Measurements from ENCODE around the gene MLXIP. TPM values are rescaled to one million over a fixed set of nuclear protein-coding genes. Genes with fewer than 3 reads are reported as not detected.

MLXIP gene
- total RNA-seq, 1 experiment from 2014 or later, result 124 TPM

GRCh38 chr12:122123051-122123760 is 44.6 kb downstream of the MLXIP start:
- Histone ChIP-seq H3K27ac (ENCODE audit: low read length) (peak overlapping the region; percentile 87), H3K9me3 (ENCODE audit: control insufficient read depth, insufficient read depth, low read depth, low read length) (no peaks in the 10 kb centered on the region), H3K36me3 (ENCODE audit: control insufficient read depth, insufficient read depth, low read length) (0 out of 2 replicates have a peak, but pooled peaks cover 2% of the 10 kb centered on the region), H3K4me1 (ENCODE audit: control insufficient read depth, insufficient read depth, low read length) (peaks cover 58% of the 10 kb centered on the region), H3K27me3 (ENCODE audit: control insufficient read depth, insufficient read depth, low read length) (no peaks in the 10 kb centered on the region), H3K4me3 (ENCODE audit: low read depth in 2 of 2, low read length in 2 of 2) (no peak overlapping the region)
- intact Hi-C loops (cut with micrococcal nuclease; ENCODE audit: unreplicated experiment) (loop anchor here (2.0 kb wide), 1 partner anchor 68 kb away; no protein-coding TSS in a partner anchor), in situ Hi-C loops (cut with HindIII; ENCODE audit: low pct_unique_long_range_greater_than_20kb, low sequenced_read_pairs) (no loop called here)
- no peak for DNase-seq (ENCODE audit: low read depth, low spot score)
- ChIA-PET POLR2A (interaction anchor here (0.7 kb wide), 1 partner anchor 54 kb away, joined by 4 read pairs; no protein-coding TSS in a partner anchor), CTCF (interaction anchor here (0.6 to 1.3 kb wide), 13 partner anchors 10 to 1366 kb away, joined by 3 to 8 read pairs (median 5); no protein-coding TSS in a partner anchor)
- TF ChIP-seq CTCF (IDR thresholded peaks at IDR 0.05), result peak; percentile 85
- 0 out of 2 replicates have a peak, but pooled peaks have one; percentile 41 for TF ChIP-seq POLR2AphosphoS5 (IDR thresholded peaks at IDR 0.05; ENCODE audit: low read depth, low read length)
- TF ChIP-seq SIN3A (IDR thresholded peaks at IDR 0.05; ENCODE audit: borderline replicate concordance, insufficient read depth, low read depth, low read length), result no peak
- ATAC-seq, result peak; percentile 79
- BruUV-seq (replicated peaks), result no TSS peak

- Histone ChIP-seq H3K36me3 (ENCODE audit: control insufficient read depth, insufficient read depth, low read length) (peaks cover 2% of the 10 kb centered on the region; the same call in 1 of the 2 replicates), H3K27ac (ENCODE audit: low read length) (peak overlapping the region; percentile 87), H3K9me3 (ENCODE audit: control insufficient read depth, insufficient read depth, low read depth, low read length) (no peaks in the 10 kb centered on the region), H3K27me3 (ENCODE audit: control insufficient read depth, insufficient read depth, low read length) (no peaks in the 10 kb centered on the region), H3K4me3 (ENCODE audit: low read depth in 2 of 2, low read length in 2 of 2) (no peak overlapping the region), H3K4me1 (ENCODE audit: control insufficient read depth, insufficient read depth, low read length) (peaks cover 57% of the 10 kb centered on the region)
- DNase-seq (ENCODE audit: low read depth, low spot score), result no peak
- ATAC-seq, result no peak; the same call in 1 of the 2 replicates
- BruUV-seq (replicated peaks), result no TSS peak
- ChIA-PET CTCF (interaction anchor here (0.6 to 1.3 kb wide), 6 partner anchors 17 to 72 kb away, joined by 3 to 7 read pairs (median 4); no protein-coding TSS in a partner anchor), POLR2A (no interaction called here)
- intact Hi-C loops (cut with micrococcal nuclease; ENCODE audit: unreplicated experiment), result loop anchor here (2.0 kb wide), 1 partner anchor 69 kb away; no protein-coding TSS in a partner anchor
- TF ChIP-seq SIN3A (IDR thresholded peaks at IDR 0.05; ENCODE audit: borderline replicate concordance, insufficient read depth, low read depth, low read length) (no peak), REST (IDR thresholded peaks at IDR 0.05; ENCODE audit: insufficient read depth in 1 of 2, low read depth in 2 of 2, low read length in 1 of 2) (no peak), CTCF (IDR thresholded peaks at IDR 0.05) (no peak), POLR2AphosphoS5 (IDR thresholded peaks at IDR 0.05; ENCODE audit: low read depth, low read length) (no peak), TCF7L2 (IDR thresholded peaks at IDR 0.05; ENCODE audit: low read depth, low read length) (no peak)
- in situ Hi-C loops (cut with HindIII; ENCODE audit: low pct_unique_long_range_greater_than_20kb, low sequenced_read_pairs), result no loop called here
Measured at GRCh38 chr12:122123761-122124145, 45.2 kb downstream of the MLXIP start.

Measured in Panc1 (cell line).